NCI-H1436 treated with DMSO at 0.1 percent for 48 hours (cell line): ENCODE data around the gene RAB29.
"Not testable (repeated sequence)": the region's sequence is repeated elsewhere in the genome, so short reads cannot be mapped to it uniquely, and the experiment has no call there.

ENCODE experiments used
- DNase-seq: peaks from one replicate; lab custom pipeline; 2025; lab: John Stamatoyannopoulos, UW

RAB29 gene

GRCh38 chr1:205720740-205721139 lies 54.5 kb downstream of the RAB29 start:
- DNase-seq: not testable (repeated sequence)

- DNase-seq: no peak
Observed at GRCh38 chr1:205719762-205720161, 55.5 kb downstream of the RAB29 start.

- DNase-seq: no peak
Observed at GRCh38 chr1:205719015-205719414, 56.3 kb downstream of the RAB29 start.
